Activated CD4-positive, alpha-beta T cell treated with anti-CD3 and anti-CD28 coated beads for 36 hours (primary cell): ENCODE measurements around the gene NOA1. TPM values are rescaled to one million over a fixed set of nuclear protein-coding genes. Genes with fewer than 3 reads are reported as not detected.
"Not testable (repeated sequence)": the region's sequence is repeated elsewhere in the genome, so short reads cannot be mapped to it uniquely, and the experiment has no call there.

Source experiments
- ATAC-seq: fragments of 200-7000 bp; cut with Tn5 transposase; one replicate; pipeline ENCODE4 v1.10.0; 2021; ENCODE audit warnings: mild to moderate bottlenecking, moderate library complexity
- CTCF ChIA-PET: fragments of 350-600 bp; sonication (Branson Sonifier 250); formaldehyde crosslinking; loops from one replicate; lab custom pipeline; 2021; ENCODE audit warnings: antibody characterized with exemption; lab: Charles Lee
- POLR2A ChIA-PET: fragments of 350-600 bp; sonication (Branson Sonifier 250); formaldehyde crosslinking; loops from one replicate; lab custom pipeline; 2021; ENCODE audit warnings: antibody characterized with exemption, inconsistent platforms; lab: Charles Lee
- DNase-seq: peaks from one replicate; pipeline ENCODE4 v3.0.0-alpha.2; 2020
- H3K27ac Mint-ChIP-seq: one replicate; pipeline ENCODE4 v1.8.0; 2021; ENCODE audit warnings: mixed read lengths
- H3K27me3 Mint-ChIP-seq: one replicate; pipeline ENCODE4 v1.8.0; 2021; ENCODE audit warnings: mixed read lengths
- H3K36me3 Mint-ChIP-seq: one replicate; pipeline ENCODE4 v1.8.0; 2021; ENCODE audit warnings: low read depth, mixed read lengths
- H3K4me1 Mint-ChIP-seq: one replicate; pipeline ENCODE4 v1.8.0; 2021; ENCODE audit warnings: mixed read lengths
- H3K4me3 Mint-ChIP-seq: one replicate; pipeline ENCODE4 v1.8.0; 2021; ENCODE audit warnings: mild to moderate bottlenecking, moderate library complexity, mixed read lengths
- H3K9me3 Mint-ChIP-seq: one replicate; pipeline ENCODE4 v1.8.0; 2021; ENCODE audit warnings: low read depth, mixed read lengths
- intact Hi-C, 2 experiments: fragments of 100-400 bp; cut with DNase I in 1 of 2; cut with micrococcal nuclease in 1 of 2; formaldehyde crosslinking; loops; one replicate each; pipeline versions ENCODE4 v1.14.2 to v1.15.1; 2022 to 2024; cut with DNase I, micrococcal nuclease
- total RNA-seq, 2 experiments: library from RNA; stranded (reverse); gene quantifications; one replicate each; pipeline ENCODE4 v1.2.3, GENCODE V29; 2021

NOA1 gene
- total RNA-seq, 2 experiments from 2014 or later: 24.9 to 31.5 TPM

- H3K9me3 Mint-ChIP-seq, CTCF ChIA-PET, H3K4me3 Mint-ChIP-seq, POLR2A ChIA-PET, H3K27ac Mint-ChIP-seq, ATAC-seq, intact Hi-C loops, DNase-seq, H3K27me3 Mint-ChIP-seq: not testable (repeated sequence)
- Mint-ChIP-seq H3K36me3 (peaks cover 36% of the 10 kb centered on the region), H3K4me1 (peaks cover 62% of the 10 kb centered on the region)
Observed at GRCh38 chr4:56914977-56915376, 62.4 kb downstream of the NOA1 start.

DNA sequence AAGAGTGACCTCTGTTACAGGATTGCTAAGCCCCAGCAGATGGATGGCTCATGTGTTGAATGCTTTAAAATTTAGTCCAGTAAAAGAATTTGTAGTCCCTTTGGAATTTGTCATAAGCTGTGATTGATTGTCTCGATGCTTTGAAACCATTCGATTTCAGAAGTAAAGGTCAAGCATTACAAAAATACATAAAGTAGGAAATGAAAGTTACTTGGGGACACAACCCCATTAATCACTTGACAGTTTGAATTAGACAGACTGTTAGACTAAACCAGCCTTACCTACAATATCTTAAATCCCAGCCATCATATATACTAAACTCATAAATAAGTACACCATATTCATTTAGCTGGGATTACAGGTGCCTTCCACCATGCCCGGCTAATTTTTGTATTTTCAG, 63.1 kb downstream of the NOA1 start:
- Mint-ChIP-seq H3K36me3 (peaks cover 32% of the 10 kb centered on the region), H3K27me3 (no peaks in the 10 kb centered on the region), H3K9me3 (no peaks in the 10 kb centered on the region), H3K4me3 (no peak overlapping the region), H3K4me1 (peaks cover 62% of the 10 kb centered on the region), H3K27ac (no peak overlapping the region)
- no peak for DNase-seq
- POLR2A ChIA-PET: no interaction called here
- intact Hi-C loops: no loop called here
- no peak for ATAC-seq
- CTCF ChIA-PET: no interaction called here

Other genes with a start within 250 kb of the NOA1 start
- 1 to 10 TPM; 1.3 to 1.9 TPM for gene SPINK2, start 155.9 kb downstream of the NOA1 start, total RNA-seq
- 10 to 100 TPM; 44.0 to 44.9 TPM for gene REST, start 69.7 kb downstream of the NOA1 start, total RNA-seq
- gene POLR2B, start 1.3 kb upstream of the NOA1 start, total RNA-seq: 100 to 1,000 TPM; 108 to 133 TPM
- gene IGFBP7, start 132.8 kb upstream of the NOA1 start, total RNA-seq: not detected